NCI-H1694 treated with DMSO at 0.1 percent for 48 hours (cell line): Measurements from ENCODE around the gene NPAS2.

Experiments used
- DNase-seq: peaks from one replicate; lab custom pipeline; 2025; lab: John Stamatoyannopoulos, UW

NPAS2 gene

DNA sequence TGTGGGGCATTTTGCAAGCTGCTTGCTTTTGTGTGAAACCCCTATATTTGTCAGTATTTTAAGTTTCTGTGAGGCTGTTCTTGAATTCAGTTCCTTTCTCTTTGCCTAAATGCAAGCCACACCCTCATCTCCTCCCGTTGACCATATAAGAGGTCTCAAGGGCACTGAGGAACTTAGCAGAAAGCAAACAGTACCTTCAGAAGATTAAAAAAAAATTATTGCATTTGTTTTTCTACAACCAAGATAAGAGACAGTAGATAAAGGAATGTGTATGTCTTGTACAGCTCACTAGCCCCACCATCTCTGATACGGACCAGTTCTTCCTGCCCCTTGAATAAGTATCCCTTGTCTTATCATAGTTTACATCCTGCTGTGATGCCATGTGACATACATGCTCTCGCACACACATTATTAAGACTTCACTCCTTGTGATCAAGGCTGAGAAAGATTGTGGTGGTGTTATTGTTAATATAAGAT is 64.2 kb downstream of the NPAS2 start:
- no peak for DNase-seq

DNA sequence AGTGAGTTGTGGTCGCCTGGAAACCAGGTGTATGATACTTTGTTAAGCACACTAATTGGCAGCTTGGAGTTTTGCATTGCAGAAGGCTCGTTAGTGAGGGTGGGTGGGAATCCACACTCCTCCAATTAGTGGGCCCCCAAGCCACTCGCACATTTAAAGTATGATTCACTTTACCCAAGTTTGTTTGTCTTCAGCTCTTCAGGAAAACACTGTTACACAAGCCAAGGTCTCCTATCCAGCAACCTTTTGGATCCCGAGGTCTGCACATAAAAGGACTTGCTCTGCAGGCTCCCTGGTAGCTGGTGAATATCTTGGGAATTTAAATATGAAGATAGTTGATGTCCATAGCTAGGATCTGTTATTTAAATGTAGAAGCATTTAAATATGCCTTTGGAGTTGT is 66.1 kb downstream of the NPAS2 start:
- no peak for DNase-seq

GRCh38 chr2:100887039-100887578 is 67.2 kb downstream of the NPAS2 start:
- no peak for DNase-seq

DNA sequence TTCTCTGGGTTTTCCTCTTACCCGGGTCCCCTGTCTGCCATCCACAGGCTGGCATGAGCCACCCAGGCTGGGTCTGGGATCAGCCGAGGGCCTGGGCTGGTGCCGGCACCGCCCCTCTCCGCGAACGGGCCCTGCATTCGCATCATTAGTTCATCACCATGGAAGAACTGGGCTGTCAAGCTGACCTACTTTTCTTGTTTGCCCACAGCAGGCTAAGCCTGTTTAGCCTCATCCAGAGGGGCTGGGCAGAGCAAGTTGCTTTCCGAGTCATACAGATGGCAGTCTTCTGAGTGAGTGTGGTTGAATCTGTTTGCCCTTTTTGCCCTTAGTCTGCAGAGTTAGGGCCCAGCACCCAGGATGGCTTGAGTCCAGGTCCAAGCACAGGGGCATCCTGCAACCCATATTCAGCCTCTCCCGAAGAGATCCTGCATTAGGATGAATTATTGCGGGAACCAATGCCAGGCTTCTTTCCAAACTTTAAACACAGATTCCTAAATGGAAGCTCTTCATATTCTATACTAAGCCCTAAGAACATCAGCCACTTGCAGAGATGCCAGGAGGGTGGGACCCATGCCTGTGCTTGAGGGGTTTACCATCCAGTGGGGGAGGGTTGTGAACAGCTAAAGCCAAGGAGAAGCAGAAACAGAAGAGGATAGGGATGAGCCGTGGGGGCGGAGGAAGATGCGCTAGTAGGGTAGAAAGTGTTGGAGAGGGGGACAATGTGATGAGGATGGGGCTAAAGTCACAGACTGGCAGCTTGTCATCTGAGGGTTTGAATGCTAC is 68.0 kb downstream of the NPAS2 start:
- no peak for DNase-seq

DNA sequence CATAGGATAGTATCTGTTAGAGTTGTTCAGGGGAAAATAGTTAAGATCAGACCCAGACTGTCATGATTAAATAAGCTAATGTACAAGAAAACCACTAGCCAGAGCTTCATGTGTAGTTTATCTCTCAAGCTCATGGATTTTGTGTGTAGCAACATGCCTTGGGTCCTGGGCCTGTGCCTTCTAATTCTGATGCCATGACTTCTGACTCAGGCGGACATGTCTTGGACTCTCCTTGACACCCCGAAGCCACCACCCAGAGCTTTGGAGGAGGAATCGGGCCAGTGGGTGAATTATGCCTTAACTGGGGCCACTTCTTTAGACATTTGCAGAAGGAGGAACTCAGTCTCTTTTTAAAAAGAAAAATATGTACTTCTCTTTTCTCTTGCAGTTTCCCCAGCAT is 68.7 kb downstream of the NPAS2 start:
- no peak for DNase-seq

- no peak for DNase-seq
These were observed 69.3 kb downstream of the NPAS2 start for GRCh38 chr2:100889286-100889685.

DNA sequence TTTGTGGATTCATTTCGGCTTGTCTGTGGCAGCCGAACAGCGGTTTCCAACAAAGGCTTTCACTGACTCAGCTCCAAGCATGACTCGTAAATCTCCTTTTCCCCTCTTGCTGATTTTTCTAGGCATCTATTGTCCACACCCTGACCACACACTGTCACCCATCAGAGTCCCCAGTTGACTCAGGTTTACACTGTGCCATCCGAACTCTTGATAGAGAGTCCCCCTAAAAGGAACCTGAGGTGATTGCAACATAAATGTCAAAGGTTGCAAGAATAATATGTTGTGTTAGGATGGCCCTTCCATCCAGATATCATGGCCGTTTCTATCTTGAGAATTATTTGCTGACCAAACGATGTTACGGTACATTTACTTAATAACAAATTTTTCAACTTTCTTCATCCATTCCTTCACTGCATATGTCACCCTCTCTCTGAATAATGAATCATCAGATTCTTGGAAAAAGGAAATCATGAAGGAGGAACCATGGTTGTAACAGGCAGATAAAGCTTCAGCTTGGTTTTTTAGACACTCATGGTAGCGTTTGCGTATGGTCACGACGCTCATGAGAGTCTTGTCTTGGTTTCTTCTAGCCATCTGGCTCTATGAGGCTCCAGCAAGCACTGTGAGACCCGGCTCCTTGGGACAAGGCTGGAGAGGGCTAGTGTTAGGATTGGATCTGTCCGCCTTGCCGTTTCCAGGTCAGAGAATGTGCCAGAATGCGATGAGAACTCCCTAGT is 72.1 kb downstream of the NPAS2 start:
- DNase-seq, result no peak

GRCh38 chr2:100893392-100894104 is 73.6 kb downstream of the NPAS2 start:
- no peak for DNase-seq

DNA sequence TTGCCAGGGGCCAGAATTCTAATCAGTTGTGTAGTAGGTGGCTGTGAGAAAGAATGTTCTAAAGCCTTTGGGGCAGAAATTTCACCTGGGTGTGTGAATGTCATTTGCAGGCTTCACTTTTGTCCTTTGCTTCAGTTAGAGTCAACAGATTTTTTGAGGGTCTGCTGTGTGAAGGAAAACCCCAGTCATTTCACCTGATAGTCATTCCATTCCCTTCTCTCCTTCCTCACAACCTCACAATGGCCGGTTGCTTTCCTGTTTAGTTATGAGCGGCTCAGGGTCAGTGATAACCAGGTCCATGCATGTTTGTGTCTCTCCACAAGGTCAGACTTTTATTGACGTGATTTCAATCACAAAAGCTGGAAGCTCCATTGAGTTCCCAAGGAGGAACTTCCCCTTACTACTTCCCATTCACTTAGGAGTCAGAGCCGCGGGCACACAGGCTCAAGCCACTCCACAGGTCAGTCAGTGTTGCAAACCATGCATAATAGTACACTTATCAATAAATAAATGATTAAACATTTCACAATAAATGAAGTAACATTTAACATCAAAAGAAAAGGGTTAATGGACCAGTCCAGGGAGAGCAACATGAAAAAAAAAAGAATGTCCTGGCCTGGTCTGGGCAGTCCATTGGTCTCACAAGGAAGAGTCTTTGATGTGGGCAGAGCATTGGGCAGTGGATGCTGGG is 74.3 kb downstream of the NPAS2 start:
- DNase-seq, result no peak

DNA sequence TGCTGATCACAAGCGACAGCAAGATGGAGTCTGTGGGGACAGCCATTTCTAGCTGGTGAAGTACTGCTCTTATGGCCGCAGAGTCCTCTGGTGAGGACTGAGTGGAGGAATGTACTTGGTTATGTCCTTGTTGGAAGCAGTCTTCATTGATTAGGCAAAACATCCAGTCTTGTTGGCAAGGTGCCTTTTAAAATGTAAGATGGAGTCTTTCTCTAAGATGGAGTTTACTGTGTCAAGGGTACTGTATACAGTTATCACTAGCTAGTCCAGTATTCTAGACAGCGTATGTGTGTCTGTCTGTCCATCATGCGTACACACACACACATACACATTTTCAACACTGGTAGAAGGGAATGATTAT is 74.8 kb downstream of the NPAS2 start:
- DNase-seq, result no peak

GRCh38 chr2:100895402-100895801 is 75.5 kb downstream of the NPAS2 start:
- no peak for DNase-seq

DNA sequence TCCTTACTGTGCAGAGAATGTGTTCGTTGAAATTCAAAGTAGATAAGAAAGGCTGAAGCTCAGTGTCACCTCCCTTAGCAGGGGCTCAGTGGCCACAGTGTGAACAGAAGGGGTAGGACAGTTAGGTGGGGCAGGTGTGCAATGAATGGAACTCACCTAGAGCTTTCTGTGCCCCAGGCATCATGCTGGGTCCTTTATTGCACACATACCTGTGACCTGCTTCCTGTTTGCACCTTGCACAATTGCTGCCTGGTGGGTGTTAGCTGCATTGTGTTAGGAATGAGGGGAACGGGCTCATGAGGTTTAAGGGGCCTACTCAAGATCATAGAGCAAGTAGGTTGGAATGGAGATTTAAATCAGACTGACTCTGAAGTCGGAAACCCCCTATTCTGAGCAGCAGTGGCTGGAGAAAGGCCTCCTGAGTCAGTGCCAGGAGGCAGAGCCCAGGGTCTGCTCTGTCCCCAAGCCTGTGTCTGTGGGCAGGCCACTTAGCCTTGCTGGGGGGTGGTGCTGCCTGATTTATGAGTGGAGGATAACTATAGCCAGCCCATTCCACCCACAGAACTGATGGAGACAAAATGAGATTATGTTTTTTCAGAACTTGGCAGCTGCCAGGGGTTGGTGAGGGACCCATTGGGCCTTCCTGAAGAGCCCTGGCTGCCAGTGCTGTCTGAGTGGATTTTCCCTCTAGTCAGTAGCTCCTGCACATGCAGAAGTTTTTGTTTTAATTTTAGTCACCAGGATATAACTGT is 76.2 kb downstream of the NPAS2 start:
- no peak for DNase-seq

DNA sequence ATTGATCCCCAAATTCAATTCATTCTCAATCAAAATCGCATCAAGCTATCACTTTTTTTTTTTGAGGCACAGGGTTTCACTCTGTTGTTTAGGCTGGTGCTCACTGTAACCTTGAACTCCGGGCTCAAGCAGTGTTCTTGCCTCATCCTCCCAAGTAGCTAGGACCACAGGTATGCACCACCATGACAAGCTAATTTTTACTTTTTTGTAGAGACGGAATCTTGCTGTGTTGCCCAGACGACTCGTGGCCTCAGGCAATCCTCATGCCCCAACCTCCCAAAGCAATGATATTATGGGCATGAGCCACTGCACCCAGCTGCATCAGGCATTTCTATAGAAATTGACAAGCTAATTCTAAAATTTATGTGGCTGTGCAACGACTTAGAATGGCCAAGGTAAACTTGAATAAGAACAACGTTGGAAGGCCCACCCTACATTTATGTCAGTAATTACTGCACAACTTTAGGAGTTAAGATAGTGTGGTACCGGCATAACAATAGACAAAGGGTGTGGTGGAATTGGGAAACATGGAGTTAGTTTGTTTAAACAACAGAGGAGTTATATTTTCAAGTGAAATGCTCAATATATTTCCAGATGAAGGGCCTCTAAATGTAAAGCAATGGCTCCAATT is 78.2 kb downstream of the NPAS2 start:
- no peak for DNase-seq

GRCh38 chr2:100900156-100900795 is 80.3 kb downstream of the NPAS2 start:
- no peak for DNase-seq

DNA sequence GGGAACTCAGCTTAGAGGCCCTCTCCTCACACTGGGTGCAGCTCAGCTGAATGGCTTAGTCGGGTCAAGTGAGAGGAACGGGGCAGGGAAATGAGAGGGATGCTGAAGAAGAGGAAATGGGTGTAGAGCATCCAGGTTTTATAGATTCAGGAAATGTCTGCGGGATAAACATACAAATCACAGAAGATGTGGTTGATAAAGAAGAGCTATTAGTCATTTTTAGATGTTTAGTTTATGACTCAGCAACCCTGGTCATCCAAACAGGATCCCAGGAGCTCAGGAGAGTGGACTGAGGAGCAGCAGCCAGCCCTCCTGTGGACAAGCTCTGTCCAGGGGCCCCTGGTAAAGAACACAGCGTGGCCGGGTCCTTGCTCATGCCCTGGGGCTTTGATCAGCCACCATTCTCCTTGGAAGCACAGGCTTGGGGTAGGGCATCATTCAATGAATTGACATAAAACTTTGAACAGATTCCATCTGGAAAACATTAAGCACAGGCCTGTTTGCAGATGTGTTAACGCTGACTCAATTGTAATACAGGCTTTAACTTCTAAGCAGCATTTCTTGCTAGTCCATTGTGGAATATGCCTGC is 83.0 kb downstream of the NPAS2 start:
- DNase-seq, result no peak

- DNase-seq, result no peak
These were observed 83.8 kb downstream of the NPAS2 start for GRCh38 chr2:100903534-100904258.

DNA sequence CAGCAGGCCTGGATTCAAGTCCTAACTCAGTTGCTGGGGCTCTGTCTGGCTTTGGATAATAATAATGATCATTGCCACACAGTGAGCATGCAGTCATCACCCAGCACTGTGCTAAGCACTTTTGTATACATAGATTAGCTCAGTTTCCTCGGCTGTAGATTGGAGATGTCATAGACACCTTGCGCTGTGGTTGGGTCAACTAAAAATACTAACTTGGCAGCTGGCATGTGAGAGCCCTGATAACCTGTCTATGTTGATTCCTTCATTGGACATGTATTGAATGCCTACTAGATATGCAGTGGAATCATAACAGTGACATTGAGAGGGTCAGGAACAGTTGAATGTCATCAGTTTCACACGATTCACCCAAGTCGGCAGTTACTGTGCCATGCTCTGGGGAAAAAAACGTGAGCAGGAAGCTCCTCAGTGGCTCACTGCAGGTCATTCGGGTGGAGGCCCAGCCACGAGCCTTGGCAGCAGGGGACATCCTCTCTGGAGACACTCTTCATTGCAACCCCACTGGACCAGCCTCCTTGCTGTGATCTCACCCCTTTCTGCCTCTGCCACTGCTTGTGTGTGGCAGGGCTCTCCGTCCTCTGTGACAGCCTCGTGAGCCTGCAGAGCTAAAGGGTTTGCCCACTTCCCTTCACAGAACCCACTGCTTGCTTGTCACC is 85.3 kb downstream of the NPAS2 start:
- no peak for DNase-seq

DNA sequence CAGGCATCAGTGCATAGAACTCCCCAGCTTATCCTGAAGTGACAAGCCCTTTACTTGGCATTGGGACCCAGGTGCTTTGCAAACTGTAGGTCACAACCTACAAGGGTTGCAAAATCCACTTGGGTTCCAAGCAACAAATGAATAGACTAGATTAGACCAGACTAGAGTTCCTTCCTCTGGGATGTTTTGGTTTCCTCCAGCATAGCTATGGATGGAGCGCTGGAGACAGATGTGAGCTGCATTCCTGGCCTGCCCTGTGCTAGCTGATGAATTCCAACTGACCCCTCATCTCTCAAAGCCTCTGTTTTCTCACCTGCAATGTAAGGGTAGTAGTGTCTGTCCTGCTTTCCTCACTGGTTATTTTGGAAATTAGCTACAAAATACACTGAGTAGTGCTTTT is 86.2 kb downstream of the NPAS2 start:
- DNase-seq, result no peak

DNA sequence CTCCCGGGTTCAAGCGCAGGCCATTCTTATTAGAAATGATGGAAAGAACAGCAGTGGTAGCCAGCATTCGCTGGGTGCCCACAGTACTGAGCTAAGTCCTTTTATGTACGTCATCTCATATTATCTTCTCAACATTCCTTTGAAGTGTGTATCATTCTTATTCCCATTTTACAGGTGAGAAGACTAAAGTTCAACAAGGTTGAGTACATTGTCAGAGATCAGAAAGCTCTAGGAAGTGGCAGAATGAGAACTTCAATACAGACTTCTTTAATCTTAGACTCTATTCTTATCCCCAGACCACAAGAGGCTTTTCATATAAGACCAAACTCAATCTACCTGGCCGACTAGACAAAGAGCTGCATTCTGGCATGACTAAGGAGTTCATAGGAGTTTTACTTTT is 86.7 kb downstream of the NPAS2 start:
- DNase-seq, result no peak
